ENCODE data around the gene SLIT3. TPM values are rescaled to one million over a fixed set of nuclear protein-coding genes. Genes with fewer than 3 reads are reported as not detected.
"Not testable (repeated sequence)": the region's sequence is repeated elsewhere in the genome, so short reads cannot be mapped to it uniquely, and the experiment has no call there.

Gene SLIT3
- total RNA-seq, 6 donors from 2014 or later: 10.8 to 57.3 (median 32.2) TPM

- WGBS, 2 donors: 95 to 97% methylated on average over 3 of the region's 3 CpGs
- TF ChIP-seq POLR2A (IDR thresholded peaks at IDR 0.05) (no peak), EP300 (IDR thresholded peaks at IDR 0.05) (no peak), CTCF (IDR thresholded peaks at IDR 0.05) (no peak), POLR2AphosphoS5 (IDR thresholded peaks at IDR 0.05) (no peak)
Observed at GRCh38 chr5:168645195-168645594, 655.7 kb downstream of the SLIT3 start.

GRCh38 chr5:168642019-168642418 lies 658.9 kb downstream of the SLIT3 start:
- Histone ChIP-seq H3K27ac (no peak overlapping the region), H3K4me1 (no peaks in the 10 kb centered on the region), H3K27me3 (no peaks in the 10 kb centered on the region), H3K9me3 (no peaks in the 10 kb centered on the region), H3K36me3 (no peaks in the 10 kb centered on the region), H3K4me3 (no peak overlapping the region)
- DNase-seq (no peak), ATAC-seq (ENCODE audit: low FRiP score in 2 of 2) (no peak)
- TF ChIP-seq CTCF (IDR thresholded peaks at IDR 0.05) (no peak), EP300 (IDR thresholded peaks at IDR 0.05) (no peak)
- 64 to 76% methylated on average over 1 of the region's 1 CpG for WGBS, 2 donors

More at GRCh38 chr5:168645195-168645594, 655.7 kb downstream of the SLIT3 start:
- Histone ChIP-seq H3K27me3 (no peaks in the 10 kb centered on the region), H3K27ac (no peak overlapping the region), H3K9me3 (no peaks in the 10 kb centered on the region), H3K4me3 (no peak overlapping the region), H3K4me1 (no peaks in the 10 kb centered on the region), H3K36me3 (no peaks in the 10 kb centered on the region)
- ATAC-seq (ENCODE audit: low FRiP score in 2 of 2) (no peak), DNase-seq (no peak)

- WGBS, 2 donors: 79 to 83% methylated on average over 3 of the region's 3 CpGs
Observed at GRCh38 chr5:168638846-168639245, 662.1 kb downstream of the SLIT3 start.

GRCh38 chr5:168637793-168638192 lies 663.1 kb downstream of the SLIT3 start:
- ATAC-seq (ENCODE audit: low FRiP score in 2 of 2): no peak
- no peak overlapping the region for H3K27ac ChIP-seq
- H3K4me1 ChIP-seq: no peaks in the 10 kb centered on the region
- no peak for TF ChIP-seq POLR2AphosphoS5 (IDR thresholded peaks at IDR 0.05)
- TF ChIP-seq POLR2A (IDR thresholded peaks at IDR 0.05): no peak
- no peak for TF ChIP-seq CTCF (IDR thresholded peaks at IDR 0.05)
- no peak for TF ChIP-seq EP300 (IDR thresholded peaks at IDR 0.05)
- DNase-seq: no peak
- no peaks in the 10 kb centered on the region for H3K27me3 ChIP-seq
- 86 to 92% methylated on average over 1 of the region's 1 CpG for WGBS, 2 donors
- no peak overlapping the region for H3K4me3 ChIP-seq
- no peaks in the 10 kb centered on the region for H3K36me3 ChIP-seq
- H3K9me3 ChIP-seq: no peaks in the 10 kb centered on the region

More at GRCh38 chr5:168638846-168639245, 662.1 kb downstream of the SLIT3 start:
- not testable (repeated sequence) for DNase-seq; ATAC-seq (ENCODE audit: low FRiP score in 2 of 2); H3K9me3 ChIP-seq; H3K27ac ChIP-seq; H3K4me3 ChIP-seq; H3K36me3 ChIP-seq; H3K27me3 ChIP-seq; H3K4me1 ChIP-seq

- Histone ChIP-seq H3K9me3 (no peaks in the 10 kb centered on the region), H3K4me1 (no peaks in the 10 kb centered on the region), H3K4me3 (no peak overlapping the region), H3K27ac (no peak overlapping the region), H3K36me3 (no peaks in the 10 kb centered on the region), H3K27me3 (no peaks in the 10 kb centered on the region)
- ATAC-seq (ENCODE audit: low FRiP score in 2 of 2) (no peak), DNase-seq (no peak)
- TF ChIP-seq CTCF (IDR thresholded peaks at IDR 0.05) (no peak), POLR2A (IDR thresholded peaks at IDR 0.05) (no peak), POLR2AphosphoS5 (IDR thresholded peaks at IDR 0.05) (no peak), EP300 (IDR thresholded peaks at IDR 0.05) (no peak)
- WGBS, 2 donors: 69 to 76% methylated on average over 2 of the region's 2 CpGs
Observed at GRCh38 chr5:168637281-168637680, 663.7 kb downstream of the SLIT3 start.

GRCh38 chr5:168630958-168631357 lies 670.0 kb downstream of the SLIT3 start:
- peak in 1 of 2 donors; percentile 65 for DNase-seq
- not testable (repeated sequence) for H3K36me3 ChIP-seq; ATAC-seq (ENCODE audit: low FRiP score in 2 of 2); H3K27ac ChIP-seq; H3K4me3 ChIP-seq; H3K4me1 ChIP-seq; H3K27me3 ChIP-seq; H3K9me3 ChIP-seq
- WGBS, 2 donors: 89 to 94% methylated on average over 11 to 13 of the region's 13 CpGs
